Right lobe of liver (tissue), 4 donors: ENCODE measurements around the gene CARHSP1.

Source experiments
- POLR2A ChIP-seq: fragments of 450-650 bp; IDR thresholded peaks from one replicate; pipeline ENCODE4 v1.6.1; 2017; ENCODE audit warnings: antibody characterized with exemption, mild to moderate bottlenecking
- TF ChIP-seq, protein P1 (sequence below), 4 donors: fragments of 200-600 bp in 3 of 4; fragments of 450-650 bp in 1 of 4; IDR thresholded peaks; one replicate each; pipeline versions ENCODE4 v1.5.1 to v1.8.0; 2016 to 2022; ENCODE audit warnings: antibody characterized with exemption in 4 of 4, mild to moderate bottlenecking in 2 of 4
- donor health status: DM: no; HTN: no; CAD: no.
- donor health status: DM: no; HTN: no; CAD: no.
- donor health status: DM: no; HTN: yes; CAD: no.

DNA sequence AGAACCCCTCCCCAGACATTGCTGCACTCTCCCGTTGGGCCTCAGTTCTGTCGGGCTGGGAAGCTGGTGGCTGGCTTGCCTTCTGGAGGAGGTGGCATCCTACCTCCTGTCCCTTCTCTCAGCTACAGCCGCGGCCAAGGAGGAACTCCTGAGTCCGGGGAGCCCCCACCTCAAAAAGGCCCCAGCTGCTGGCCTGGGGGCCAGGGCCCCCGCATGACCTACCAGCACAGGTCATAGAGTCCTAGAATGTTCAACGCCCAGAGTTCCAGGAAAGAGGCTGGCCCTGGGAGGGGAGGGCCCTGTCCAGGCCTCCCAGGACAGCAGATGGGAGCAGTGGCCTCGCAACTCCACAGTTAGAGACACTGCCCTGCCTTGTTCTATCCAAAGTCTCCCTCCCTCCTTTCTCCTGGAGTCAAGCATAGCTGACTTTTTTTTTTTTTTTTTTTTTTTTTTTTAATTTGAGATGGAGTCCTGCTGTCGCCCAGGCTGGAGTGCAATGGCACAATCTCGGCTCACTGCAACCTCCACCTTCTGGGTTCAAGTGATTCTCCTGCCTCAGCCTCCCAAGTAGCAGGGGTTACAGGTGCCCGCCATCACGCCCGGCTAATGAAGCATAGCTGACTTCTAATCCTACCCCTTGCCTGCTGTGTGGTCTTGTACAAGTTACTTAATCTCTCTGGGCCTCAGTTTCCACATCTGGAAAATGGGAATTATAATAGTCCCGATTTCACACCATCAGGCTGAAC is 7.1 kb downstream of the CARHSP1 start:
- TF ChIP-seq POLR2A, result no peak
- TF ChIP-seq, protein P1, sequence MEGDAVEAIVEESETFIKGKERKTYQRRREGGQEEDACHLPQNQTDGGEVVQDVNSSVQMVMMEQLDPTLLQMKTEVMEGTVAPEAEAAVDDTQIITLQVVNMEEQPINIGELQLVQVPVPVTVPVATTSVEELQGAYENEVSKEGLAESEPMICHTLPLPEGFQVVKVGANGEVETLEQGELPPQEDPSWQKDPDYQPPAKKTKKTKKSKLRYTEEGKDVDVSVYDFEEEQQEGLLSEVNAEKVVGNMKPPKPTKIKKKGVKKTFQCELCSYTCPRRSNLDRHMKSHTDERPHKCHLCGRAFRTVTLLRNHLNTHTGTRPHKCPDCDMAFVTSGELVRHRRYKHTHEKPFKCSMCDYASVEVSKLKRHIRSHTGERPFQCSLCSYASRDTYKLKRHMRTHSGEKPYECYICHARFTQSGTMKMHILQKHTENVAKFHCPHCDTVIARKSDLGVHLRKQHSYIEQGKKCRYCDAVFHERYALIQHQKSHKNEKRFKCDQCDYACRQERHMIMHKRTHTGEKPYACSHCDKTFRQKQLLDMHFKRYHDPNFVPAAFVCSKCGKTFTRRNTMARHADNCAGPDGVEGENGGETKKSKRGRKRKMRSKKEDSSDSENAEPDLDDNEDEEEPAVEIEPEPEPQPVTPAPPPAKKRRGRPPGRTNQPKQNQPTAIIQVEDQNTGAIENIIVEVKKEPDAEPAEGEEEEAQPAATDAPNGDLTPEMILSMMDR (IDR thresholded peaks at IDR 0.05), result no peak
